Pons (tissue), 1 donor: ENCODE data around the gene TAF3.

Source experiments
- DNase-seq: peaks from one replicate; pipeline ENCODE4 v3.0.0-alpha.2; 2016; ENCODE audit warnings: low spot score

Gene TAF3

GRCh38 chr10:7876541-7877127 is 58.3 kb downstream of the TAF3 start:
- DNase-seq: no peak

GRCh38 chr10:7881119-7881518 is 62.8 kb downstream of the TAF3 start:
- no peak for DNase-seq

DNA sequence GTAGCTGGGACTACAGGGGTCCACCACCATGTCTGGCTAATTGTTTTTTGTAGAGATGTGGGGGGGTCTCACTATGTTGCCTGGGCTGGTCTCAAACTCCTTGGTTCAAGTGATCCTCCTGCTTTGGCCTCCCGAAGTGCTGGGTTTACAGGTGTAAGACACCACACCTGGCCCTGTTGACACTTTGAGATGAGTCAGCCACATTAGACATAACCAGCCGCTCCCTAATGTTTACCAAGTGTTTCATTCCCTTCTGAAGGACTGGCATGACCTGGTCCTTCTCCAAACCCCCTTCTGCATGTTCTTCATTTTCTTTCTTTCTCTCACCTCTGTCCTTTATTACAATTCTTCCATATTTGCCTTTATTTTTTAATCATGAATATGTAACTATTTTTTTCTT is 67.8 kb downstream of the TAF3 start:
- no peak for DNase-seq

- DNase-seq: no peak
Measured at GRCh38 chr10:7887174-7887816, 69.0 kb downstream of the TAF3 start.

- DNase-seq: no peak
Measured at GRCh38 chr10:7889947-7890542, 71.7 kb downstream of the TAF3 start.

GRCh38 chr10:7890781-7891180 is 72.5 kb downstream of the TAF3 start:
- no peak for DNase-seq

DNA sequence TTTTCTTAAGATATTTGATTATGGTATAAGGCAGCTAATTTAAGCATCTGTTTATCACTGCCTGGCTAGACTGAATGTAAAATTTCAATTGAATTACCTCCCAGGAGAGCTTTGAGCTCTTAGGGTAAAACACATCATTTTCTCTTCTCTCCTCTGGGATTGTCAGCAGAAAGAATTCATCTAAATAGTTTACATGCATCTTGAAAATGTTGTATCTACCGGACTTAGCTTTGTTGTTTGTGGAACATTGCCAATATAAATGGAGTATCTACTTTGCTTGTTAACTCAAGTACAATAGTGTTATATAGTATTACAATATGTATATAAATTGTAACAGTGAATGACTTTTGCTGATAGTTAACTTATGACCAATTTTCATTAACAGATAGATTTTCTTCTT is 73.3 kb downstream of the TAF3 start:
- no peak for DNase-seq

DNA sequence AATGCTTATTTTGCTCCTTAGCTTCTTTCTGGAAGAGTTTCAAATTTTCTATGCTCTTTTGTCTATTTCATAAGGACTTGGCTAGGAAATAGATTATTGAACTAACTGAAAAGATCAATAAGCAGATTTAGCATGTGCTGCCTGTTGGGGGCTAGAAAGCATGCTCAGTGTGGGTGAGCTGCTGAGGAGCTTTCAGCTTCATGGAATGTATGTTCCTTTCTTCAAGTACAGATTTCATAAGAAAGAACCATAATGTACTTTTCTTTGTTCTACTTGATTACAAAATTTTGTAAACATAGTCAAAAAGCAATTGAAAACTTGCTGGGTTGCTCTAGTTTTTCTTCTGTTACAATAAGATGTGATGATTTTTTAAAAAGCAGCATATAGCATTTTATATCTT is 73.8 kb downstream of the TAF3 start:
- DNase-seq: no peak

DNA sequence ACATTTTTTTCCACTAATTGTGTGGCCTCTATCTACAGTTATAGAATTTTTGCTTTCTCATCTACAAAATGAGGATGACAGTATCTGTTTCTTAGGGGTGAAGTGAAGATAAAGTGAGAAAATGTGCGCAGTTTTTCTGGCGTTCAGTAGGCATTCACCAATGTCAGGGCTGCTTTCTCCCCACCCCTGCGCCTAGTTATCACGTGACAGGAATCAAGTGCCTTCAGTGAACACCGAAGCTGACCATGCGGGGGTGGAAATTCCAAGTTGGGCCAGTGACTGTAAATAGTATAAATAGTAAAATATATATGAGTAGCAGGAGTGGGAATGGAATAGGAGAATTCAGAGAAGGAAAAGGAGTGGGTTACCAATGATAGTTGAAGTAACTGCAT is 77.4 kb downstream of the TAF3 start:
- no peak for DNase-seq

GRCh38 chr10:7896297-7896696 is 78.0 kb downstream of the TAF3 start:
- no peak for DNase-seq

GRCh38 chr10:7901256-7901655 is 83.0 kb downstream of the TAF3 start:
- no peak for DNase-seq

DNA sequence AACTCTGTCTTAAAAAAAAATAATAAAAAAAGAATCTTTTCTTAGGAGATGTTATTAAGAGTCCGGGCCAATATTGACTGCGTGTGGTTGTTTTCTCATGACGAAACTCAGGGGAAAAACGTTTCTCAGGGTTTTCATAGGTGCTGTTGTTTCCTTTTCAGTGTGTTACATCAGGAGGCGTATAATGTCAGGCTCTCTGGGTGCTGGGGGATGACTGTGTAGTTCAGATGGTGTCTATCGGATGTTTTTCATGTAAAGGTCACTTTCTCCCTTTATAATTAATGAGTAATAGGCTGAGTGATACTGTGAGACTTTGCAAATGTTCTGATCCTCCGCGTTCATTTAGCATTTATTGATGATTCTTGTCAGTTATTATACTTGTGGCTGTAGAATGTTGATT is 84.1 kb downstream of the TAF3 start:
- no peak for DNase-seq

DNA sequence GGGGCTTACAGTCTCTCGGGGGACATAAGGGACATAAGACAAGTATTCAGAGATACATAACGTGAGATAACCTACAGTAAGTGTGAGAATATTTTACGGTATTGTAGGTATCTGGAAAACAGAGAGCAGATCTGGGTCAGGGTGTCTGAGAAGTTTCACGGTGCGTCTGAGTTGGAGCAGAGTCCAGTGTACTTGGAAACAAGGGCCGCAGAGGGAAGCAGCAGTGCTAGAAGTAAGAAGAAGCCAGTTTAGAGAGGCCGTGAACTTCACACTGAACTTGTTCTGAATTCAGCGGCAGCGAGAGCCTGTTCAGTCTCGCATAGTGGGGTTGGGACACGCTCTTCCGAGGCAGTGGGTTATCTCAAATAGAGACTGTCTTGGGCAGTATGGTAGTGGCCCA is 85.5 kb downstream of the TAF3 start:
- DNase-seq: no peak

GRCh38 chr10:7906128-7906527 is 87.8 kb downstream of the TAF3 start:
- no peak for DNase-seq

GRCh38 chr10:7908541-7909210 is 90.4 kb downstream of the TAF3 start:
- no peak for DNase-seq

GRCh38 chr10:7913126-7913872 is 95.0 kb downstream of the TAF3 start:
- DNase-seq: peak; percentile 17

DNA sequence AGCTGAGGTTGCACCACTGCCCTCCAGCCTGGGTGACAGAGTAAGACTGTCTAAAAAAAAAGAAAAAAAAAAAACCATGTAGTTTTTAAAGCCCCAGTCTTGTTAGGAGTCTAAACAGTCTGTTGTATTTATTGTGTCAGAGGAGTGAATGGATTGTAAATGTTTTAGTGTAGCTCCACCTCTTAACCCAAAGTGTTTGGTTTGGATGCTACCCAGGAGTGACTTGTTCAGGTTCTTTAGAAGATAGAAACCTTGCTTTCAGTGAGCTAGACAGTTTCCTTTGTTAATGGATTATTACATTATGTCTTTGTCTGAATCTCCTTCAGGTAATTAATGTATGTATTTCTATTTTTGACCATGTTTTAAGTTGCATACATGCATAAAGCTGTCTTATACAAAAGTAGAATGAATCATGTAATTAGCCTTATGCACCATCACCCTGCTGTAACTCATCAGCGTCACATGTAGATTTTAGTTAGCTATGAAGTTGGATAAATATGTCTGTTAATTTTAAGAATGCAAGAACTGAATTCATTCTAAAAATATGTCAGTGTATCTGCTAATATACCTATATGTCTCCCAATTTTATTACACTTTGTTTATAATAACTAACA is 97.7 kb downstream of the TAF3 start:
- no peak for DNase-seq

DNA sequence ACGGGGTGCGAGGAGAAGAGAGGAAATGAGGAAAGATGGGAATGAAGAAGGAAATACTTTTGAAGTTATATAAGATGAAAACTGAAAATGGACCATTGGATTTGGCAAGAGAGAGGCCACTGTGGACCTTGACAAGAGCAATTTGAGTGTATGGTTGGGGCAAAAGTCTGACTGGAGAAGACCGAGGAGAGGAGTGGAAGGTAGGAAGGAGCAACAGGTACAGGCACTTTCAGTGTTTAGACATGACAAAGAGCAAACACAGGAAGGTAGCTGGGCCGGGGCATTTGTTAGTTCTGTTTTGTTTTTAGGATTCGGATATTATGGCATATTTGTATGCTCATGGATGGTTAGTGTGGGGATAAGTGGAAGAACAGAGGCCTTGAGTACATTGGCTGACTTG is 99.4 kb downstream of the TAF3 start:
- DNase-seq: no peak

- no peak for DNase-seq
Measured at GRCh38 chr10:7922707-7923106, 104.4 kb downstream of the TAF3 start.

- no peak for DNase-seq
Measured at GRCh38 chr10:7928536-7928935, 110.2 kb downstream of the TAF3 start.

DNA sequence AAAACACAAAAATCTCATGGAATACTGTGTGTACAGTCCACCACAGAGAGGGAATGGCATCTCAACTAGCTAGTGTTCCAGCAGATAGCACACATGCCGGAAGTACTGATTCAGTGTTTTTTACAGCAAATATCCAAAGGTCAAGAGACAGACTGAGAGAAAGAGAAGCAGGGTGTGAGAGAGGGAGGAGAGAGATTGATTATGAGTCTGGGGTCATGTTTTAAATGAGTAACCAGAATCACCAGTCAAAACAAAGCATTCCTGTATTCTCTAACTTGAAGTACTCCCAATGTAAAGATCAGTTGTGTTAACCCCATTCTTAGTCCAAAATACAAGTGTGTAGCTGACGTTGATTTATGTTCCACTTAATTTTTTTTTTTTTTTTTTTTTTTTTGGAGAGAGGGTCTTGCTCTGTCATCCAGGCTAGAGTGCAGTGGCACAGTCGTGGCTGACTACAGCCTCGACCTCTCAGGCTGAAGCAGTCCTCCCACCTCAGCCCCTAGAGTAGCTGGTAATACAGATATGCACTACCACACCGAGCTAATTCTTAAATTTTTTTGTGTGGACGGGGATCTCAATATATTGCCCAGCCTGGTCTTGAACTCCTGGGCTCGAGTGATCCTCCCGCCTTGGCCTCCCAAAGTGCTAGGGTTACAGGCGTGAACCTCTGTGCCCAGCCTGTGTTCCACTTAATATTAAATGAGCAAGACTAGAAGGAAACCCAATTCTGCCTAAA is 114.2 kb downstream of the TAF3 start:
- DNase-seq: no peak
